HS-27A (cell line): ENCODE results near the gene ZNF594.
"Not testable (repeated sequence)": the region's sequence is repeated elsewhere in the genome, so short reads cannot be mapped to it uniquely, and the experiment has no call there.

Experiments
- DNase-seq: peaks from one replicate; pipeline ENCODE4 v3.0.0-alpha.2; 2012; ENCODE audit warnings: low read depth, missing footprints

Gene ZNF594

GRCh38 chr17:5191541-5192417 lies at the start of gene ZNF594:
Gene ZNF594 (minus strand): TSS chr17:5191868. CDS start chr17:5184256, 7,612 bp downstream.
- DNase-seq = peak; percentile 26

GRCh38 chr17:5239769-5240168 lies 48.1 kb upstream of the ZNF594 start:
- DNase-seq = not testable (repeated sequence)

DNA sequence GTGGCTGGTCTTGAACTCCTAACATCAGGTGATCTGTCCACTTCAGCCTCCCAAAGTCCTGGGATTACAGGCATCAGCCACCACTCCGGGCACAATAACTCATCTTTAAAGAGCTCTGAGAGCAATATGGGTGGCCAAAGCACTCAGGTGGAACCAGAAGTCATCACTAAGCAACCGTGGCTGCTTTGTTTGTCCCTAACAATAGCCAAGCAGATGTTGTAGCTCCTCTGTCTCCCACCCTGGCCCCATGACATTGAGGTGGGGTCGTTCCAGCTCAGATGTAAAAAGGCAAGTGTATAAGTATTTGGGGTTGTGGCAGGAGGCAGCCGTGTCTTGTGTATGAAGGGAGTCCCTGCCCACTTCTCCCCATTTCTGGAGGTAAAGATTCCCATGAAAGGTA lies 46.7 kb upstream of the ZNF594 start:
- DNase-seq = no peak

DNA sequence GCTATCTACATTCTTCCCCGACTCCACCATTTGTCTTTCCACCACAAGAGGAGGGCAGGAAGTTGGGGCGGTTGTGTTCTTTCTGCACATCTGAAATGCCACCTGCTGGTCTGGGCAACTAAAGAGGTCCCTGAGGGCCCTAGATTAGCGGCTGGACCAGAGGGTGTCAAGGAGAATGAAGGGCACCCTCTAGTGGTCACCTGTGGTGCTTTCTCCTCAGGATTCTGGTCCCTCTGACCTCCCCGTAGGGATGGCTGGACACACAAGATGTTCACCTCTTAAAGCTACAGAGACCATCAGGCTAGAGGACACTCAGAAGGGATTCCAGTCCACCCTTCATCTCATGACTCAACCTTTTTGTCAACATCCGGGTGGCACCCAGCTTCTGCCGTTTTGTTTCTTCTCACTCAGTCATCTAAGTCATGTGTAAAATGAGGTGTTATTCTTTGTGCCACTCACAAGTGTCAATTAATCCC lies 45.9 kb upstream of the ZNF594 start:
- DNase-seq = peak; percentile 23

- no peak for DNase-seq
These were observed 45.4 kb upstream of the ZNF594 start for GRCh38 chr17:5236938-5237540.

GRCh38 chr17:5234645-5235576 lies 43.2 kb upstream of the ZNF594 start, which contains the start of gene SCIMP:
Gene SCIMP (minus strand): TSS chr17:5234860. CDS start chr17:5234755, 105 bp downstream.
- DNase-seq = no peak

GRCh38 chr17:5233492-5233891 lies 41.8 kb upstream of the ZNF594 start:
- not testable (repeated sequence) for DNase-seq

GRCh38 chr17:5226940-5227878 lies 35.5 kb upstream of the ZNF594 start:
- no peak for DNase-seq

- no peak for DNase-seq
These were observed 34.2 kb upstream of the ZNF594 start for GRCh38 chr17:5225668-5226457.

DNA sequence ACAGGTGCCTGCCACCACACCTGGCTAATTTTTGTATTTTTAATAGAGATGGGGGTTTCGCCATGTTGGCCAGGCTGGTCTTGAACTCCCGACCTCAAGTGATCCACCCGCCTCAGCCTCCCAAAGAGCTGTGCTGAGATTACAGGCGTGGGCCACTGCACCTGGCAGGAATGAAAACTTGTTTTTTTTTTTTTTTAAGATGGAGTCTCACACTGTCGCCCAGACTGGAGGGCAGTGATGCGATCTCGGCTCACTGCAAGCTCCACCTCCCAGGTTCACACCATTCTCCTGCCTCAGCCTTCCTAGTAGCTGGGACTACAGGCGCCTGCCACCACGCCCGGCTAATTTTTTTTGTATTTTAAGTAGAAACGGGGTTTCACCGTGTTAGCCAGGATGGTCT lies 30.2 kb upstream of the ZNF594 start:
- not testable (repeated sequence) for DNase-seq

DNA sequence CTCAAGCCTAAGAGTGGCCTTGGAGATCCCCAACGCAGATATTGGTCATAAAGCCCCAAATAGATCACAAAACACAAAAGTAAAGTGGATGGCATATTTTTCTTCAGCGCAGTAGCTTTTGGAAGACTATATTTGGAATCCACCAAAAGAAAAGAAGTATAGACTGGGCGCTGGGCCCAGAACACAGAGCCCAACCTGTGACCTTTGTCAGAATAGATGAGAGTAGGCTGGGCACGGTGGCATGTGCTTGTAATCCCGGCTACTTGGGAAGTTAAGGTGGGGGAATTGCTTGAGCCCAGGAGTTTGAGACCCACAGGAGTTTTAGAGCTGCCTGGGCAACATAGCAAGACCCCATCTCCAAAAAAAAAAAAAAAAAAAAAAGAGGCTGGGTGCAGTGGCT lies 28.4 kb upstream of the ZNF594 start:
- no peak for DNase-seq

DNA sequence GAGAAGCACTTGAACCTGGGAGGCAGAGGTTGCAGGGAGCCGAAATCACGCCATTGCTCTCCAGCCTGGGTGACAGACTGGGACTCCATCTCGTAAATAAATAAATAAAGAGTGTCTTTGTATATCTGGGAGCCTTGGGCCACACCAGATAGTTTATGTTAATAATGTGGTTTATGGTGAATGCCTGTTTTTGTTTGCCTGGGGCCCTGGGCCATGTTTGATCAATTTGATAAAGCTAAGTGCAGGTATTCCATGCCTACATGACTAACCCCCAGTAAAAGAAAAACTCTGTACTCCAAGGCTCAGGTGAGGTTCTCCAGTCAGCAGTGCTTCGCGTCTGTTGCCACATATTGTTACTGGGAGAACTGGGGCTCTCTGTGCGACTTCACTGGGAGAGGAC lies 27.9 kb upstream of the ZNF594 start:
- no peak for DNase-seq

DNA sequence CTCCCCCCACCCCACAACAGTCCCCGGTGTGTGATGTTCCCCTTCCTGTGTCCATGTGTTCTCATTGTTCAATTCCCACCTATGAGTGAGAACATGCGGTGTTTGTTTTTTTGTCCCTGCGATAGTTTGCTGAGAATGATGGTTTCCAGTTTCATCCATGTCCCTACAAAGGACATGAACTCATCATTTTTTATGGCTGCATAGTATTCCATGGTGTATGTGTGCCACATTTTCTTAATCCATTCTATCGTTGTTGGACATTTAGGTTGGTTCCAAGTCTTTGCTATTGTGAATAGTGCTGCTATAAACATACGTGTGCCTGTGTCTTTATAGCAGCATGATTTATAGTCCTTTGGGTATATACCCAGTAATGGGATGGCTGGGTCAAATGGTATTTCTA lies 25.9 kb upstream of the ZNF594 start:
- DNase-seq = not testable (repeated sequence)

DNA sequence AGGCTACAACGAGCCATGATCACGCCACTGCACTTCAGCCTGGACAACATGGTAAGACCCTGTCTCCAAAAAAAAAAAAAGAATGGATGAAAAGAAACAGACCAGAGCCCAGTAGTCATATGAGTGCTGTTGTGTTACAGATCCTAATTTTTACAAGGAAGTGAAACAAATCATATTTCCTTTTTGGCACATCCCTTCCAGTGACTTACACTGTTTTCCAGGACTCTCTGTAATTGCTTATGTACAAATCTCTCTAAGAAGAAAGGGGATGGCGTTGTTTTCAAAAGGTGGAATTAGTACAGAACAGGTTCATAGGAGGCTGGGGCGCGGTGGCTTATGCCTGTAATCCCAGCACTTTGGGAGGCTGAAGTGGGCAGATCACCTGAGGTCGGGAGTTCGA lies 19.8 kb upstream of the ZNF594 start:
- no peak for DNase-seq

DNA sequence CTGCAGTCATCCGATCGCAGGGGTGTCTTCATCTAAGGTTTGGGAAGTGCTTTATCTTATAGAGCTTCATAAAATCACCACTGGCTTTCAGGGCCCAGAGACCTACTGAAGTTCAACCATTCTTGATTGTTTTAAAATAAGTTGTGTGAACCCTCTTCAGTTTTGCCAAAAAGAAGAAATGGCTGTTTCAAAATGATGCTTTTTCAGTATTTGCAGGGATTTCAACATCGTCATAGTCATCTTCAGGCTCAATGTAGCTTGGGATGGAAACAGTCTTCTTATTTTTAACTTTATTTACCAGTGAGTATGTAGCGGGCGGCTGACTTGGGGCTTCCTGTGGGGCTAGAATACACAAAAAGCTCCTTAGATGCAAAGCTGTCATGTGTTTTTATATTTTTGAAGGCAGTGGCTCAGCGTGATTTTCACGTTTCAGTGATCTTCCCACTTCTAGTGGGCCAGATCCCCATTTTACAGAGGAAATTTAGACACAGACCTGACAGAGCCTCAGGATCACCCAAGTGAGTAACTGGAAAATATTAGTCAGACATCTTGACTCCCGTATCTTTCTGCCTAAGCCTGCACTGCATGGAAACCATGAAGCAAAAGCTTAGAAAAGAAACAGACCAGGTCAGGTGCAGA lies 19.1 kb upstream of the ZNF594 start:
- no peak for DNase-seq

DNA sequence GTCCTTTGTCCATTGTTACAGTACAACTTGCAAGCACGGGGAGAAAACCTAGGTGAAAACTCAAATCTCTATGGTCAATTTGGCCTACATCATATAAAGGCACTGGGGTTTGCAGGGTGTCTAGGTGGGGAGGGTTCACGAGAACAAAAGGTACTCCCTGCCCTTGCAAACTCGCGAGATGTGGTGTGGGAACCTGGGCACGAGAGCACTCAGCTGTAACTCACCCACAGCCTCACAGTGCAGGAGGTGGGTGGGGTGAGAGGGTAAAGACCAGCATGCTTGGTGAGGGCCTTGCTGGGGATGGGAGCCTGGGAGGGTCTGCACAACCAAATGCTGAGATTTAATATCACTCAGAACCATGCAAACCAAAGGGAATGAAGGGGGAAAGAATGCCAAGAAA lies 18.4 kb upstream of the ZNF594 start:
- DNase-seq = no peak

DNA sequence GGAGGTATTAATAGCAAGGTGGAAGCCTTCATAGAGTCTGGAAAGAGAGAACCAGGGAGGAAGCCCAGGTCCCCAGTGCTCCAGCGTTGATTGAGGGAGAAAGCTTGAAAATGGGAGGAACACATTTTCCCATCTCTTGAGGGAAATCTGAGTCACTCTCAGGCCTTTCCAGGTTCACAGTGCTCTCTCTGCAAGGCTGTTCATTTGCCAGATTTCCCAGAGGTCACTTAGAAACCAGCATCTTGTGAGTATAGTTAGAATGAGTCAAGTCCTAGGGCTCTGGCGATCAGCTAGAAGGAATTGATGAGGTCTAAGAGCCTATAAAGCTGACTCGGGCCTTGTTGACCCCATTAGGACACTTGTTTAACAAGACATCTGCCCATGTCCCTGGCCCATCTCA lies 17.7 kb upstream of the ZNF594 start:
- DNase-seq = no peak

GRCh38 chr17:5203908-5204294 lies 12.2 kb upstream of the ZNF594 start:
- DNase-seq = no peak

GRCh38 chr17:5203178-5203907 lies 11.7 kb upstream of the ZNF594 start:
- no peak for DNase-seq
